Peyer's patch (tissue), 4 donors: ENCODE measurements around the gene CDSN.

Source experiments
- POLR2A ChIP-seq, 2 donors: fragments of 450-650 bp; IDR thresholded peaks; one replicate each; pipeline ENCODE4 v1.5.1; 2017; ENCODE audit warnings: antibody characterized with exemption in 2 of 2, mild to moderate bottlenecking in 2 of 2, moderate library complexity in 2 of 2
- TF ChIP-seq, protein P1 (sequence below), 6 experiments: fragments of 450-650 bp in 4 of 6; fragments of 200-600 bp in 2 of 6; sonication (generic) in 1 of 6; IDR thresholded peaks; one replicate each; pipeline ENCODE4 v1.5.1; 2017 to 2019; ENCODE audit warnings: antibody characterized with exemption in 6 of 6, mild to moderate bottlenecking in 3 of 6, moderate library complexity in 1 of 6

DNA sequence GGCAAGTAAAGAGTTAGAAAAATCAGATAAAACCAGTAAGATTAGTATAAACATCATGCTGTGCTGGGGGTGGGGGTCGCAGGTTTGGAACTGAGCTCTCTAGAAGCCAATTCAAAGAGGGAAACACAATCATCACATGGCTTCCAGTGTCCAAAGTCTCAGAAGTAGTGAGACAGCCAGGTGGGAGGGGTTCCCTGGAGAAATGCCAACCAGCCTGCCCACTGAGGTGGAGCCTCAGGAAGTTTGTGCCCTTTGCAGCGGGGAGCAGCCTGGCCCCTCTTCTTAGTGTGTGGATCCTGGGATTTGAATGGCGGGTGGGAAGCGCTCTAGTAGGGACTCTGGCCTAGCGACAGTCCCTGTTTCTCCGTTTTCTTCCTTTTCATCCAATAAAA, 29.3 kb downstream of the CDSN start:
- TF ChIP-seq, protein P1, sequence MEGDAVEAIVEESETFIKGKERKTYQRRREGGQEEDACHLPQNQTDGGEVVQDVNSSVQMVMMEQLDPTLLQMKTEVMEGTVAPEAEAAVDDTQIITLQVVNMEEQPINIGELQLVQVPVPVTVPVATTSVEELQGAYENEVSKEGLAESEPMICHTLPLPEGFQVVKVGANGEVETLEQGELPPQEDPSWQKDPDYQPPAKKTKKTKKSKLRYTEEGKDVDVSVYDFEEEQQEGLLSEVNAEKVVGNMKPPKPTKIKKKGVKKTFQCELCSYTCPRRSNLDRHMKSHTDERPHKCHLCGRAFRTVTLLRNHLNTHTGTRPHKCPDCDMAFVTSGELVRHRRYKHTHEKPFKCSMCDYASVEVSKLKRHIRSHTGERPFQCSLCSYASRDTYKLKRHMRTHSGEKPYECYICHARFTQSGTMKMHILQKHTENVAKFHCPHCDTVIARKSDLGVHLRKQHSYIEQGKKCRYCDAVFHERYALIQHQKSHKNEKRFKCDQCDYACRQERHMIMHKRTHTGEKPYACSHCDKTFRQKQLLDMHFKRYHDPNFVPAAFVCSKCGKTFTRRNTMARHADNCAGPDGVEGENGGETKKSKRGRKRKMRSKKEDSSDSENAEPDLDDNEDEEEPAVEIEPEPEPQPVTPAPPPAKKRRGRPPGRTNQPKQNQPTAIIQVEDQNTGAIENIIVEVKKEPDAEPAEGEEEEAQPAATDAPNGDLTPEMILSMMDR (IDR thresholded peaks at IDR 0.05): no peak
- no peak for TF ChIP-seq POLR2A (IDR thresholded peaks at IDR 0.05)
